H1 (cell line): ENCODE measurements around the gene TTC21A. TPM values are rescaled to one million over a fixed set of nuclear protein-coding genes. Genes with fewer than 3 reads are reported as not detected.

Experiments
- CREB1 ChIP-seq: IDR thresholded peaks from 2 replicates; pipeline ENCODE4 v1.6.1; 2012; ENCODE audit warnings: inconsistent platforms
- GTF2F1 ChIP-seq: IDR thresholded peaks from 2 replicates; pipeline ENCODE4 v1.6.1; 2012; ENCODE audit warnings: low read depth, low read length, improper control_type of control experiment, borderline replicate concordance
- JUND ChIP-seq: IDR thresholded peaks from 2 replicates; pipeline ENCODE4 v1.6.1; 2011; ENCODE audit warnings: mild to moderate bottlenecking, improper control_type of control experiment, low read length
- RFX5 ChIP-seq: IDR thresholded peaks from 2 replicates; pipeline ENCODE4 v1.6.1; 2011; ENCODE audit warnings: low read depth, low read length, improper control_type of control experiment, borderline replicate concordance
- SP1 ChIP-seq: IDR thresholded peaks from 2 replicates; pipeline ENCODE4 v1.6.1; 2011; ENCODE audit warnings: low read depth, low read length
- polyA plus RNA-seq, 7 experiments: library from polyadenylated mRNA; depleted of rRNA in 3 of 7; stranded (reverse) in 5 of 7; unstranded in 2 of 7; fragments of >200 nt in 5 of 7; fragments of 200-250 nt in 2 of 7; gene quantifications; 1 replicate in 5 of 7; 2 replicates in 1 of 7; 4 replicates in 1 of 7; pipeline versions ENCODE4 v1.2.1 to v1.2.3, GENCODE V29; 2011 to 2013; ENCODE audit warnings: missing spikeins in 2 of 7, mixed read lengths in 2 of 7
- total RNA-seq: library from RNA; stranded (reverse); fragmentation: NEBNext Ultra II Directional; extraction: Animal tissue kit (Norgen Biotek cat#: 25700); gene quantifications from 2 replicates; pipeline ENCODE4 v1.2.1, GENCODE V29; 2021
- TF ChIP-seq, protein P1 (sequence below): IDR thresholded peaks from 2 replicates; pipeline ENCODE4 v1.6.1; 2011; ENCODE audit warnings: low read length, improper control_type of control experiment

Gene TTC21A
- total and polyA plus RNA-seq, 2 of the 8 experiments (the other 6 are each of a cell fraction or from before 2014, with no cell fraction given): 2.3 to 2.8 TPM

GRCh38 chr3:39168156-39168780, 60.8 kb downstream of the TTC21A start (continued):
- TF ChIP-seq, protein P1, sequence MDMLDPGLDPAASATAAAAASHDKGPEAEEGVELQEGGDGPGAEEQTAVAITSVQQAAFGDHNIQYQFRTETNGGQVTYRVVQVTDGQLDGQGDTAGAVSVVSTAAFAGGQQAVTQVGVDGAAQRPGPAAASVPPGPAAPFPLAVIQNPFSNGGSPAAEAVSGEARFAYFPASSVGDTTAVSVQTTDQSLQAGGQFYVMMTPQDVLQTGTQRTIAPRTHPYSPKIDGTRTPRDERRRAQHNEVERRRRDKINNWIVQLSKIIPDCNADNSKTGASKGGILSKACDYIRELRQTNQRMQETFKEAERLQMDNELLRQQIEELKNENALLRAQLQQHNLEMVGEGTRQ: no peak
- TF ChIP-seq RFX5 (no peak), JUND (no peak), SP1 (no peak), CREB1 (no peak), GTF2F1 (no peak)
